Activated naive CD8-positive, alpha-beta T cell treated with anti-CD3 and anti-CD28 coated beads for 36 hours (primary cell): ENCODE results near the gene GNG8. TPM values are rescaled to one million over a fixed set of nuclear protein-coding genes. Genes with fewer than 3 reads are reported as not detected.

Source experiments
- DNase-seq: peaks from one replicate; pipeline ENCODE4 v3.0.0; 2021
- H3K27ac Mint-ChIP-seq: one replicate; pipeline ENCODE4 v1.8.0; 2022; ENCODE audit warnings: mild to moderate bottlenecking, moderate library complexity, mixed read lengths
- H3K27me3 Mint-ChIP-seq: one replicate; pipeline ENCODE4 v1.8.0; 2022; ENCODE audit warnings: mild to moderate bottlenecking, mixed read lengths
- H3K36me3 Mint-ChIP-seq: one replicate; pipeline ENCODE4 v1.8.0; 2021; ENCODE audit warnings: mild to moderate bottlenecking, mixed read lengths
- H3K4me1 Mint-ChIP-seq: one replicate; pipeline ENCODE4 v1.8.0; 2021; ENCODE audit warnings: mixed read lengths
- H3K4me3 Mint-ChIP-seq: one replicate; pipeline ENCODE4 v1.8.0; 2022; ENCODE audit warnings: mild to moderate bottlenecking, moderate library complexity, mixed read lengths
- H3K9me3 Mint-ChIP-seq: one replicate; pipeline ENCODE4 v1.8.0; 2022; ENCODE audit warnings: mixed read lengths
- total RNA-seq, 2 experiments: library from RNA; stranded (reverse); gene quantifications; one replicate each; pipeline ENCODE4 v1.2.3, GENCODE V29; 2021

GNG8 gene
- total RNA-seq = 10 to 100 TPM; 20.4 to 21.3 TPM

- no peak within 1 kb of the TSS for H3K27ac Mint-ChIP-seq
- peak within 1 kb of the TSS; percentile 82 for H3K4me3 Mint-ChIP-seq
- H3K36me3 Mint-ChIP-seq = peaks cover 14% of the 10 kb centered on the region
- peak; percentile 54 for DNase-seq
- H3K4me1 Mint-ChIP-seq = peaks cover 20% of the 10 kb centered on the region
- peaks cover 7% of the 10 kb centered on the region for H3K27me3 Mint-ChIP-seq
- no peaks in the 10 kb centered on the region for H3K9me3 Mint-ChIP-seq
Measured at GRCh38 chr19:46635920-46636761, at the start of gene GNG8. GNG8 (minus strand) TSS chr19:46636202; CDS start chr19:46634682, 1,520 bp downstream.

GRCh38 chr19:46685189-46685588, 49.2 kb upstream of the GNG8 start:
- no peaks in the 10 kb centered on the region for H3K27me3 Mint-ChIP-seq
- H3K9me3 Mint-ChIP-seq = no peaks in the 10 kb centered on the region
- peaks cover 9% of the 10 kb centered on the region for H3K36me3 Mint-ChIP-seq
- H3K27ac Mint-ChIP-seq = no peak overlapping the region
- DNase-seq = no peak
- H3K4me1 Mint-ChIP-seq = no peaks in the 10 kb centered on the region
- no peak overlapping the region for H3K4me3 Mint-ChIP-seq

- Mint-ChIP-seq H3K9me3 (no peaks in the 10 kb centered on the region), H3K4me3 (no peak overlapping the region), H3K4me1 (peaks cover 4% of the 10 kb centered on the region), H3K36me3 (peaks cover 39% of the 10 kb centered on the region), H3K27me3 (no peaks in the 10 kb centered on the region), H3K27ac (peak overlapping the region; percentile 54)
- peak; percentile 71 for DNase-seq
Measured at GRCh38 chr19:46678110-46678732, 42.2 kb upstream of the GNG8 start.

GRCh38 chr19:46674416-46675178, 38.6 kb upstream of the GNG8 start:
- H3K9me3 Mint-ChIP-seq = peaks cover 6% of the 10 kb centered on the region
- H3K27me3 Mint-ChIP-seq = no peaks in the 10 kb centered on the region
- peaks cover 2% of the 10 kb centered on the region for H3K4me1 Mint-ChIP-seq
- no peak overlapping the region for H3K4me3 Mint-ChIP-seq
- H3K27ac Mint-ChIP-seq = no peak overlapping the region
- no peak for DNase-seq
- peaks cover 55% of the 10 kb centered on the region for H3K36me3 Mint-ChIP-seq

GRCh38 chr19:46670813-46671212, 34.8 kb upstream of the GNG8 start:
- peaks cover 6% of the 10 kb centered on the region for H3K9me3 Mint-ChIP-seq
- H3K27me3 Mint-ChIP-seq = no peaks in the 10 kb centered on the region
- no peak overlapping the region for H3K4me3 Mint-ChIP-seq
- peaks cover 36% of the 10 kb centered on the region for H3K36me3 Mint-ChIP-seq
- no peak for DNase-seq
- no peak overlapping the region for H3K27ac Mint-ChIP-seq
- H3K4me1 Mint-ChIP-seq = no peaks in the 10 kb centered on the region

- Mint-ChIP-seq H3K27me3 (no peaks in the 10 kb centered on the region), H3K27ac (no peak overlapping the region), H3K9me3 (peaks cover 6% of the 10 kb centered on the region), H3K4me1 (no peaks in the 10 kb centered on the region), H3K36me3 (peaks cover 24% of the 10 kb centered on the region), H3K4me3 (no peak overlapping the region)
- DNase-seq = no peak
Measured at GRCh38 chr19:46668662-46669061, 32.7 kb upstream of the GNG8 start.

GRCh38 chr19:46665072-46665471, 29.1 kb upstream of the GNG8 start:
- Mint-ChIP-seq H3K27me3 (peaks cover 3% of the 10 kb centered on the region), H3K36me3 (peaks cover under 1% of the 10 kb centered on the region), H3K4me1 (peaks cover 13% of the 10 kb centered on the region), H3K4me3 (no peak overlapping the region), H3K9me3 (no peaks in the 10 kb centered on the region), H3K27ac (no peak overlapping the region)
- no peak for DNase-seq

GRCh38 chr19:46661735-46662592, 26.0 kb upstream of the GNG8 start:
- Mint-ChIP-seq H3K27ac (peak overlapping the region; percentile 78), H3K4me1 (peaks cover 22% of the 10 kb centered on the region), H3K9me3 (no peaks in the 10 kb centered on the region), H3K4me3 (peak overlapping the region; percentile 71), H3K36me3 (peaks cover under 1% of the 10 kb centered on the region), H3K27me3 (peaks cover 27% of the 10 kb centered on the region)
- DNase-seq = peak; percentile 80

GRCh38 chr19:46661020-46661731, 25.2 kb upstream of the GNG8 start, which contains the start of gene DACT3:
DACT3 (minus strand) TSS chr19:46661182; CDS start chr19:46661064, 118 bp downstream.
- H3K4me3 Mint-ChIP-seq = peak within 1 kb of the TSS; percentile 71
- H3K9me3 Mint-ChIP-seq = no peaks in the 10 kb centered on the region
- H3K27me3 Mint-ChIP-seq = peaks cover 31% of the 10 kb centered on the region
- peak within 1 kb of the TSS; percentile 78 for H3K27ac Mint-ChIP-seq
- peaks cover 22% of the 10 kb centered on the region for H3K4me1 Mint-ChIP-seq
- peaks cover 2% of the 10 kb centered on the region for H3K36me3 Mint-ChIP-seq
- DNase-seq = peak; percentile 100

GRCh38 chr19:46660551-46661019, 24.6 kb upstream of the GNG8 start:
- H3K27ac Mint-ChIP-seq = no peak overlapping the region
- no peak for DNase-seq

GRCh38 chr19:46660008-46660517, 24.1 kb upstream of the GNG8 start:
- no peak overlapping the region for H3K27ac Mint-ChIP-seq
- no peak for DNase-seq

More at GRCh38 chr19:46660551-46661019, 24.6 kb upstream of the GNG8 start:
- Mint-ChIP-seq H3K9me3 (no peaks in the 10 kb centered on the region), H3K36me3 (peaks cover 2% of the 10 kb centered on the region), H3K4me1 (peaks cover 22% of the 10 kb centered on the region), H3K4me3 (peak overlapping the region; percentile 69), H3K27me3 (peaks cover 31% of the 10 kb centered on the region)

GRCh38 chr19:46659151-46660007, 23.4 kb upstream of the GNG8 start:
- H3K27ac Mint-ChIP-seq = no peak overlapping the region
- peaks cover 2% of the 10 kb centered on the region for H3K36me3 Mint-ChIP-seq
- H3K4me1 Mint-ChIP-seq = peaks cover 22% of the 10 kb centered on the region
- H3K27me3 Mint-ChIP-seq = peaks cover 37% of the 10 kb centered on the region
- no peak for DNase-seq
- H3K9me3 Mint-ChIP-seq = no peaks in the 10 kb centered on the region
- peak overlapping the region; percentile 69 for H3K4me3 Mint-ChIP-seq

More at GRCh38 chr19:46660008-46660517, 24.1 kb upstream of the GNG8 start:
- peaks cover 33% of the 10 kb centered on the region for H3K27me3 Mint-ChIP-seq
- H3K4me1 Mint-ChIP-seq = peaks cover 22% of the 10 kb centered on the region
- peaks cover 2% of the 10 kb centered on the region for H3K36me3 Mint-ChIP-seq
- peak overlapping the region; percentile 69 for H3K4me3 Mint-ChIP-seq
- H3K9me3 Mint-ChIP-seq = no peaks in the 10 kb centered on the region

- H3K9me3 Mint-ChIP-seq = no peaks in the 10 kb centered on the region
- peaks cover 56% of the 10 kb centered on the region for H3K27me3 Mint-ChIP-seq
- H3K27ac Mint-ChIP-seq = no peak overlapping the region
- DNase-seq = no peak
- H3K36me3 Mint-ChIP-seq = peaks cover 2% of the 10 kb centered on the region
- H3K4me3 Mint-ChIP-seq = no peak overlapping the region
- H3K4me1 Mint-ChIP-seq = peaks cover 11% of the 10 kb centered on the region
Measured at GRCh38 chr19:46656541-46656940, 20.5 kb upstream of the GNG8 start.
